Non-pigmented ciliary epithelial cell (primary cell): Measurements from ENCODE around the gene FYCO1.

Experiments used
- DNase-seq: peaks from one replicate; pipeline ENCODE4 v3.0.0-alpha.2; 2010; ENCODE audit warnings: low read depth

Gene FYCO1

DNA sequence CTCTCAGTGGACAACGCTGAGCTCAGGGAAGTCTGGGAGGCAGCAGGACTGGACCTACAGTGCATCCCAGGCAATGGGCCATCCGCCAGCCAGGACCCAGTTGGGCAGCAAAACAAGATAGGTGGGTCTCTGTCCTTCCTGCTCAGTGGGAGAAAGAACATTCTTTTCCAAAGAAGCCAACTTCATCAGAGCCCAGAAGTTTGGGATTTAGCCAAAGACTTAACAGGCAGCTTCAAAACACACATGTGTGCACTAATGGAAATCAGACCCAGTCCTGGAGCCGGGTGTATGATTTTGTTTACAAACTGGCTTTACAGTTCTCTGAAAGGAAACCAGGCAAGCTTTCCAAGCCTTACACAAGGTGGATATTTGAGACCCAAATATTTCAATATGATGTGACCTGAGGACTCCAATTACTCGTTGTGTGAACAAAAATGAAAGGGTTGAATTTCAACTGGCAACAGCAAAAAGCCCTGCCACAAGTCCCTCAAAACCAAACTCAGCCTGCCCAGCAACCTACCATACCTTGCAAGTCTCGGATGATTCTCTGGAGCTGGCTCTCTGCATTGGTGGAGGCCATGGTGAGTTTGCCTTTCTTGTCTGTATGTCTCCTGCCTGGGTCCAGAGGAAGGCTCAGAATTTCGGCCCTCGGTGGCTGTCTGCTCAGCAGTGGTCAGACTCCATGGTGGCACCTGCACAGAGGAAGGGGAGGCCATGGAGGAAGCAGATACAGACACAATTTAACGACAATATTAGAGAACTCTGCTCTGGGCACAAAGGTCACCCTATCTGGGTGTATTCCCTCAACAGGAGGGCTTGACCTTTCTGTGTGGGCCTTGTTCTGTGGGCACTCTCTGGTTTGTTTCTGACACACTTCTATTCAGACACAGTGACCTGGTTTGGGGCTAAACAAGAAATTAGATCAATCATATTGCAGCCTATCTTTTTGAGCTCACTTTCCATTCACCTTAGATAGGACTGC lies 11.0 kb downstream of the FYCO1 start:
- DNase-seq: no peak

DNA sequence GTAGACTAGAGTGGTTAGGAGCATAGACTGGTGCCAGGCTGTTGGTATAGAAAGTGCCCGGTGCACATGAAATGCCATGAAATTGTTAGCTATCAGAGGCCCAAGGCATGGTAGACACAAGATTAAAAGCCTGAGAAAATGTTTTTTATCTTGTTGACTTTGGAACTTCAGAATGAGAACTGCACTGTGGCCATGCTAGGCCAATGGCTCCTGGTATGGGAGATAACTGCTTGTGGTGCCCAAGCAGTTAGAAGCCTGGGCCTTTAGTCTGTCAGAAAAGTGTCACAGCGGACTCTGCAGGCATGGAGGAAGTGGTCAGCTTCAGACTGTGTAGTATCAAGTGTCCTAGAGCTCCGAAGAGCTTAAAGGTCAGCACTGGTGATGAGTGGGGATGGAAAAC lies 11.9 kb downstream of the FYCO1 start:
- no peak for DNase-seq

DNA sequence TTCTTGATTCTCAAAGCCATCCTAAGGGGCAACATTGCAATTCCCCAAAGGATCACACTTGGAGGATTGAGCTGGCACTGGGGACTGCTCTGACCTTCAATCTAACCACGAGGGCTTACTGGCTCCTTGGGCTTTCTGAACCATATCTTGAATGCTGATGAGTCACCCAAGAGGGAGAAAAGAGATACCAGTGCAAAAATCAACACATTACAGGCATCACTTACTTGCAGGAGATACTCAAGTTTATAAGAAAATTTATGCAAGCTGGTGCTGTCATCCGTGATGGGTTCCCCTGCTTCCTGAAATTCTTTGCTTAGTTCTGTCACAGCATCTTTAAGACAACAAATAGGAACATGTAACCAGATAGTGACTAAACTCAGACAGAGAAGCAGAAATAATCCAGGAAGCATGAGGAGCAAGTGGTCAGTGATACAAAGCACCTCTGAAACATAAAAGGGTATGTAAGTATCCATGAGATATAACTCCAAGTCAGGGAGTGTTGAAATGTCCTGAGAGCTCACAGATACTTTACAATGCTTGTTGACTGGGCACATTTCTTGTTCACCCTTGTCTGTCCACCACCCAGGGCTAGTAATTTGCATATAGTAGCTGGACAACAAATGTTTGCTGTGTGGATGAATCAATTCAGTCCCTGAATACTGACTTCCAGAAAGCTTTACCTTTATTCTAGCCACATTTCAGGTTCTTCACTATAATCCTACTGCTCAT lies 14.1 kb downstream of the FYCO1 start:
- peak; percentile 22 for DNase-seq

DNA sequence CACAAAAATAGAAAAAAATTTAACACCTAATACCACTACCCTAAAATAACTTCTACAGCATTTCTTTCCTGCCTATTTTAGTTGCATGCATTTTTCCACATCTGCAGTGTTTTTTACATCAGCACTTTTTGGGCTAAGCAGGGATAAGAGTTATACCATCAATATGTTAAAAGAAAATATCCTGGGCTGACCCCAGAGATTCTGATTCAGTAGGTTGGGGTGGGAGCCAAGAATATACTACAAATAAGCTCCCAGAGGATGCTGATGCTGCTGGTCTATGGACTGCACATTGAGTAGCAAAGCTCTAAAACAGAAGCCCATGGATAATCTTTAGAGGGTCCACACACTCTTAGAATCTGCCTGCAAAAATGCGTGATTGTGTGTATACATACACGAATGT lies 14.8 kb downstream of the FYCO1 start:
- no peak for DNase-seq

DNA sequence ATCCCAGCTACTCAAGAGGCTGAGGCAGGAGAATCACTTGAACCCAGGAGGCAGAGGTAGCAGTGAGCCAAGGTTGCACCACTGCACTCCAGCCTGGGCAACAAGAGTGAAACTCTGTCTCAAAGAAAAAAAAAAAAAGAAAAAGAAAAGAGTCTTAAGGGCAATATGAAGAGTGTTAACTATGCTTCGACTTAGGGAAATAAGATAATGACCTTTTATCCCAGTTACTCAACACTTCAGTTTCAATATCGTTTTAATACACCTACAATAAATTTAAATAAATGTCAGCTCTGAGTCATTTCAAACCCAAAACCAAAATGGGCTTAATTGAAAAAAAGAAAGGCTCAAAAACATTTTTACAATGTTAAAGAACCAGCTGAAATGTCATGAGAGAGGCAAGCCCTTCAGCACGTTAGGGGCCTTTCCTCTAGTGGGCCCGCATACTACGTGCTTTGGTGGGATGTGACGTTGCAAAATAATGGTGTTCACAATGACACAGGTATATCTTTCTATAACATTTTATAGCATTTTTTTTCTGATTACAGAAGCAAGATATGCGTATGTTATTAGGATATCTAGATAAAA lies 15.3 kb downstream of the FYCO1 start:
- DNase-seq: no peak

DNA sequence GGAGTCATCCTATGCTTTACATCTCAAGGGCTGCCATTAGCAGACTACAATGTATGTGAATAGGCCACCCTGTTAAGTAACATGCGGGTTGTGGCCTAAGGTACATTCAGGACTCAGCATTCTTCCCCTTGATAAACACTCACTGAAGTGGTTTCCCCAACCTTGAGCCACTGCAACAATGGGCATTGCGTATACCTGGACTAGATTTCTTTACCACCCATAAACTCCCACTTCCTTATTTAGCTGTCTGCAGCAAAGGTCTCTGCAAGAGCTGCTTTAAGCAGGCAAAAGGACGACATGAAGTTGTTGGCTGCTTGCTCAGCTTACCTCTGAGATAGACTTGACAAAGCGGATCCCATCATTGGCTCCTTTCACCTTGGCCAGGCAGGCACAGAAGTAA lies 16.2 kb downstream of the FYCO1 start:
- DNase-seq: no peak

DNA sequence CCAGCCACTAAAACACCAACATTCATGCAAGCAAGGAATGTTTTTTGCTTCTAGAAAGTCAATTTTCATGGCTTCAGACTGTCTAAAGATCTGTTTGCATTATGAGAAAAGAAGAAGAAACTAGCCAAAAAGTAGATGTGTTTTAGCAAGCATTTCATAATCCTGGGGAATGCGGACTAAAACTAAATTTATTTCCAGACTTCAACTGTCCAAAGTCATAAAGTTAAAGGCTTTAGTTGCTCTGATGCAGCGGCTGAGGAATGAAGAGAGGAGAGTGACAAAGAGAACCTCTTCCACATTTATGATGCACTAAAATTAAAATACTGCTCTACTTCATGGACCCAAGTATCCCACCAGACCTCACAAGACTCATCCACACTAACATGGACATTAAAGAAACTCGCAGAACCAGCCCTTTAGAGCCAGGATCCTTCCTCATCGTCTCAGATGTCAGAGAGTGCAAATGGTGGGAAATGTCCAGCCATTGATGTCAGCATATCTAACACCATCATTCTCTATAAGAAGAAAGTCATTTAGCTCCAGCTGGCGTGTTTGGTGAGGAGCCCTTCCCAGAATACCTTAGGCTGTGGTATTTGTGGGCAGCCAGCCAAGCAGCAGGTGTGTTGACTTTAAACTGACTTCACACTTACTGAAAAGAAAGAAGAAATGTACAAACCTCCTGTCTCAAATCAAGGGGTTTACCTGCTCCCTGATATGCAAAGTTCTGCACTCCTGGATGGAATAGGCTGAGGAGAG lies 17.4 kb downstream of the FYCO1 start:
- no peak for DNase-seq

DNA sequence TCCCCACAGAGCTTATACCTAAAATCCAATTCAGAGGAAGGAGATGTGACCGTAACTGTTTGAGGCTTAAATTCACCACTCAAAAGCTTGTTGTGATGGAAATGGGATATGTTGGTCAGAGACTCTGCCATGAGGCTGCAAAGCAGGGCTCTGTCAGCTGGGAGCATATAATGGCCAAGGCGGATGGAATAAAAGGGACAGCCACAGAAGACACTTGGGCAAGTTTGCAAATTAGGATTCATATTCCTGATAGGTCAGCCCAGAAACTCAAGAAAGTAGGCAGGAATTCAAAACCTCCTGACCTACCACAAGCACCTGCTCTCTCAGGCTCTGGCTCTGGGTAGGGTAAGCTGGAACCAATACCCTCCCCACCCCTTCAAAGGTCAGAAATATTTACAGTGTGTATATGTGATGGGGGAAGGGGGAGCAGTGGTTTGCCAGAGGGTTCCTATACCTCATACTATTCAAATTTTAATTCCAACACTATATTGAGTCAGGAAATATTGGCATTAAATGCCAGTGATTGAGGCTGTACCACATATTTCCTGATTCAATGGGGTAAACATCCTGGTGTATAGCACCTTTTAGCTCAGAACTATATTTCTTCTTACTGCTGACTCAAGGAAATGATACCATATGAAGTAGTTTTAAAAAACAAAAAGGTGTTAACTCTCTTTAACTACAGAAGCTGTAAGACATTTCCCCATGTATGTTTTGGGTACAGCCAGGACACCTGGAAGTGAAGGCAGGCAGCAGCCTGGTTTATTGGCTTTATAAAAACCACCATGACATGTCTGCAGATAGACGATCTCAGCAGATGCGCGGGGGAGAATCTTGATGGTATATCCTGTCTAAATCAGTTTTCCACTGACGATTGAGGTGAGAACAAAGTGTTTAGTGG lies 19.2 kb downstream of the FYCO1 start:
- no peak for DNase-seq

DNA sequence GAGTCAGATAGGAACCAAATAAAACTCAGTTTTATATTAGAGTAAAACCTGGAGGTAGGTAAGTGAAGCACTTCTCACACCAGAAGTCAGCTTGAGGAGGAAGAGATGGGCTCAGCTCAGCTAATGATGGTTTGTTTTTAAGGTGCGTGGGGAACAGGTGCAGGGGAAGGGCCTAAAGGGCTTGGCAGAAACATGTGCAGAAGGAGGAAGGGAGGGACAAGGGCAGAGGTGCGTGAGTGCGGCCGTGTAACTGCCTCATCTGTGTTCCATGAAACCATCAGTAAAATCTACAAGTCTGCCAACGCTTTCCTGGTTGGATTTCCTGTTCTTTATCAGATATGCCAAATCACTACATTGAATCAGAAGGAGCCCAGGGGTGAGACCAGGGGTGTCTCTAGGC lies 19.9 kb downstream of the FYCO1 start:
- DNase-seq: no peak

DNA sequence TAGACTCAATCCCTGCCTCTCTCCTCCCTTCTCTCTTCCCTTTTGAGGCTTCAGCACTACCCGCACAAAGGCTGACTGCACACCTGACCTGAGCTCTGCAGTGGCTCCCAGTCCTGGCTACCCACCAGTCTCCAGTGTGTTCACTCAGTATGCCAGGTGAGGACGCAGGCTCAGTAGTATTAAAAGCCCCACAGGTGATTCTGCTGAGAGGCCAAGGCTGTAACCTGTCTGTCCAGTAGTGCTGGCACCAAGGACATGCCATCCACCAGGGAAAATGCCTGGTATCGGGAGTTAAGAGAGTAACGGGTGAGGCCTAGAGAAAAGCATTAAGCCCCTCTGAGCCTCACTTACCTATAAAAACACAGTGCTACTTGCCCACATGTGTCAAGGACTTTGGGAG lies 20.9 kb downstream of the FYCO1 start:
- DNase-seq: no peak

DNA sequence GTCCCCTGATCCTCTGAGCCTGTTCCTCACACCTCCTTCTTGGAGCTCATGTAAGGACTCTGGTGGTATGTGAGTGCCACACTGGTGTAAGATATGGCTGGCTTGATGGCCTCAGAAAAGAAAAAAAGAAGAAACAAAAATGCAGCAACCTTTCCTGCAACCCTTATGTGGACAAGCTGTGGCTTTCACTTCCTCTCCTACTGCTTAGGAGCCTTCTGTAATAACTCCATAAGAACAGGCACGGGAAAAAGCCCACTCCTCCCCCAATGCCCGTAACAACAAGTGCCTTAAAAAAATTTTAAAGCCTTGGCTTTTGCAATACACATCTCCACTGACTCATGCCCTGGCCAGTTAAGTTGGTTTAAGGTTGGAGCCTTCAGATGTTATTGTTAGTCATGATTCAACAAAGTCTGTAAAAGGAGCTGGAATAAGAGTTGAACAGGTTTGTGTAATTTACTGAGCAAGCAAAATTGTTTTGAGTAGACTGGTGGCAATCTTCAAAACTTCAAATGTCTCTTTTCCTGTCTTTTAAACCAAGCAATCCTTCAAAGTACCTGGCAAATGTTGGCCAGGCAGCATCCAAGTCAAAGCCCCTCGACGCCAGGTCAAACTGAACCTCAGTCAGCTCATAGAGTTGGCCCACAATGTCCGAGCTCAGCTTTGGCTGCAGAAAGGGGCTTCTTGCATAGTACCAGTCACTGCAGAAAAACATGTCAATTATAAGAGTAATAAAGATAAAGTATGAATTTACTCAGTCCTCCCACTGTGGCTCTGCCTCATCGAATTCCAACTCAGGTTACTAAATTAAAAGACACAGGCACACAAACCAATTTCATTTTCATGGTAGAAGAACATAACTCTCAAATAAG lies 22.9 kb downstream of the FYCO1 start:
- peak; percentile 83 for DNase-seq

DNA sequence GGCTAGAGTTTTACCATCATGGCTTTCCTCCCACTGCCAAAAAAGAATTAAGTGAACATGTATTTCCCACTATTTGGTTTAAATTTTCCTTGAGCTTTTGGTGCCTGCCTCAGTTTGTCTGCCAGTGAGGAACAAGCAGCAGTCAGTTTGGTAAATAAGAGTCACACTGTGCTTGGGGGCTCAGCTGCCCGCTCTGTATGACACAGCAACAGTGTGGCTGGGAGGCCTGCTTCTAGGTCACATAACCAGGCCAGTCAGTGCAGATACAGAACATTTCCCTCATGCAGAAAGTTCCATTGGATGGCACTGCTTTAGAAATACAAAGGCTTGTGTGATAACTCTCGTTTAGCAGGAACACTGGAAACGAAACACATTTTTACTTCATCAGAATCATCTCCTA lies 25.7 kb downstream of the FYCO1 start:
- no peak for DNase-seq

DNA sequence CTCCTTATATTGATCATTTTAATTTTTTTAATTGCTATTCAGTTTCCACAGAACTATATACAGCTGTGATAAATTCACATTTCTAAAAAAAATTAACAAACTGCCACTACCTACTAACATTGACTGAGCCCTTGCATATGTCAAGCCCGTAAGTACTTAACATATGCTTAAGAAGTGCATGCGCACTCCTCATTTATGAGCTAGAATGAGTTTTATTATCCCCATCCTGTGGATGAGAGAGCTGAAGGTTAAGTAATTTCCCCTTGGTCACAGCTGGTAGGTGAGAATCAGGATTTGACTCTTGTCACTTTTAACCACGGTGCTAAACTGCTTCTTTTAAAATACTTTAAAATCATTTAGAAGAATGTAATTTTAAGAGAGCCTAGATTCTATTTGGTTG lies 26.5 kb downstream of the FYCO1 start:
- no peak for DNase-seq

DNA sequence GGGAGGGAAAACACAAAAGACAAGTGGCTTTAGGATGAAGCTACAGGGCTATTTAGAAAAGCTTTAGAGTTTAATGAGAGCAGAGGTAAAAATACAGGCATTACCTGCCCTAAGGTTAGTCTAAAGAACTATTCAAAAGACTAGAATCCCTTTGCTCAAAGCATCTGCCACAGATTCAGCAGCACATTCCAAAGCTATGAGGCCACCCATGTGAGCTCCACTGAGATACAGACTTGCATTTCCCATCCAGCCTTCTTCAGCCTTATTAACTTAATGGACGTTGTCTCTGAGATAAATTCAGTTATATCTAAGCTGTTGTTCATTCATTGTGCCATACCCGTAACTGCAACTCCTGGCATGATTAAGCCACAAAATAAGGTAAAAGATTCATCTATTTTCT lies 26.9 kb downstream of the FYCO1 start:
- DNase-seq: no peak

DNA sequence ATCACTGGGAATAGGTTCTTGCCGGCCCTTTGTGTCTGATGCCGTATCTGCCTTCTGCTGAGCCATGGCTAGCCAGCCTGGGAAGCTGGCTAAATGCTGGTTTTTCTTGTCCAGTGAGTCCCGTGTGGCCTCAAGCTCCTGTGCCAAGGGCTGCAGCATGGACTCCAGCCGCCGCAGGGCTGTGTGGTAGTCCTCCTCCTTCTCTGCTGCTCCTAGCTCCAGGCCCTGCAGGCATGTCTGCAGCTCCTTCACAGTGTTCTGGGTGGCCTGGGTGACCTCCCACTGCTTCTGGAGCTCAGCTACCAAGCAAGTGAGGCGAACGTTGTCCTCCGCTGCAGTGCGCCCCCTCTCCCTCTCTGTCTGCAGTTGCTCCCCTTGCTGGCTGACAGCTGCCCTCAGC lies 27.5 kb downstream of the FYCO1 start:
- DNase-seq: no peak

DNA sequence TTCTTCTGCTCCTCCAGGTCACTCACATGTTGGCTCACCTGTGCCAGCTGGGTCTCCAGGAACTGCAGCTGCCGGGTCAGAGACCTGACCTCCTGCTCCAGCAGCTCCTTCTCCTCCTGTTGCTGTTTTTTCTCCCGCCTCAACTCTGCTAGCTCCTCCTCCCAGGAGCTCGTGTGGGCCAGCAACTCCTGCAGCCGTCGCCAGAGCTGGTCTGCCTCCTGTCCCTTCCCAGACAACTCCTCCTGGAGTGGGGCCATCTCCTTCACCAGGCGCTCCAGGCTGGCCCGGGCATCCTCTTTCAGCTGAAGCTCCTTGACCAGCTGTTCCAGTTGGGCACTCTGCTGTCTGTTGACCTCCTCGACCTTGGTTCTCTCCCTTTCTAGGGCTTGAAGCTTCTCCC lies 27.9 kb downstream of the FYCO1 start:
- no peak for DNase-seq

DNA sequence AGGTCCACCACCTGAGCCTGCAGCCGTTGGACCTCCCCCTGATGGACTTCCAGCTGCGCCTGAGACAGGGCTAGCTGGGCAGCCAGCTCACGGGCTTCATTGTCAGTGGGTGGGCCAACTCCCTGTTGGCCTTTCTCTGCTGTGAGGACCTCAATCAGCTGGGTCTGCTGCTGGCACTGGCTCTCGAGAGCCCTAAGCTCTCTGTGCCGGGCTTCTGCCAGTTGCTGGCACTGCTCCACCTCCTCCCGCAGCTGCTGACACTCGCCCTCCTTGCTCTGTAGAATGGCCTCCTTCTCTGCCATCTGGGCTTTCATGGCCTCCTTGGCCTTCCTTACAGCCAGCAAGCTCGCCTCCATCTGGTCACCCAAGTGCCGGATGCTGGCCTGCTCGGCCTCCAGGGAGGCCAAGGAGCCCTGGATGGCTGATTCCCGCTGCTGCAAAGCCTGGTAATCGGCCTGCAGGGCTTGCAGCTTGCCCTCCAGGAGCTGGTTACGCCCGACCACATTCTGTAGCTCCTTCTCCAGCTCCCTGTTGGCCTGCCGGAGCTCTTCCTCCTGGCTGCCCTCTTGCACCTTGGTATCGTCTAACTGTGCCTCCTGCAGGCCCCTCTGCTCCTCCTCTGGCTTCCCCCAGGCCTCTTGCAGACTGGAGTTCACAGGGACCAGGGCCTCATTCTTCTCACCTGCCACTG lies 28.5 kb downstream of the FYCO1 start:
- no peak for DNase-seq

DNA sequence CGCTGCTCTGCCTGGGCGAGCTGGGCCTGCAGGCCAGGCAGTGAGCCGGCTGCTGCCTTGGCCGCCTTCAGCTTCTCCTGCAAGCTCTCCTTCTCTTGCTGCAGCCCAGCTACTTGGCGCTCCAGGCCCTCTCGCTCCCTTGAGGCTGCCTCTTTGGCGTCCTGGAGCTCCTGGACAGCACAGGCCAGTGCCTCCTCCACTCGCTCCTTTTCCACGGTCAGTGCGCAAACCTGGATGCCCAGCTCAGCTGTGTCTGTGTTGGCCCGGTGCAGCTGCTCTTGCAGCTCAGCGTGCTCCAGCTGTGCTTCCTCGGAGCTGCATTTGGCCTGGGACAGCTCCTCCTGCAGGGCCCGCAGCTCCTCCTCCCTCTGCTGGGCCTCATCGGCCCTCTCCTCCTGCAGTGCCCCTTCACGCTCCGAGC lies 29.2 kb downstream of the FYCO1 start:
- DNase-seq: no peak

DNA sequence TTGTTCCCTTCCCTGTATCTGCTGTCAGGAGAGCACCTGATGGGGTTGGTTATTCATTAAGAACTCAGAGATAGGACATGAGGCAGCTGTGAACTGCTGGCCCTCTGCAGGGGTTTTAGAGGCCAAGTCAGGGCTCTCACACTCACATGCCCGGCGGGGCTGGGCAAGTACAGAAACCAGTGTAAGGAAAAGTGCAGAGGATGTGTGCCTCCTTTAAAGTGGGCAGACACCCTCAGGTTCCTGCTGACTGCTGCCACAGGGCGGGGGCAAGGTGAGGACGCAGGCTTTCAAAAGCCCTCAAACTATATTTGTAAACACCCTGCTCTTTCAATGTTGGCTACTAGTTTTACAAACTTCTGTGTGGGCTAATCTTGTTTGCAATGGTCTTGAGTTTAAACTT lies 30.0 kb downstream of the FYCO1 start:
- no peak for DNase-seq

DNA sequence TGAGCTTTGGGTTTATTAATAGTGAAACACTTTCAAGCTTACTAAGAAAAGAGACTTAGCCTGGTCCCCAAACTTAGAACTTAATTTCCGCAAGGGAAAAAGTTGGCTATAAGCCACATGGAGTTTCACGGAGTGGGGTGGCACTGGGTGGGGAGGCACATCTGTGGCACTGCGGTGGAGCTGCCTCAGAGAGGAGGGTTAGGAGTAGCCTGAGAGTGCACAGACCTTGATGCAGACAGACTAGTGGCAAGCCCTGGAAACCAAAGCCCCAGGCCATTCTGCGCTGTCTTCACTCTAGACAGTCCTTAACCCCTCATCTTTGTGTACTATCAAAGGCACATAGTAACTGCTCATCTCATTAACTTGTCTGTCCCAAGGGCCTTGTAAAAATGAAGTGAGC lies 30.4 kb downstream of the FYCO1 start:
- no peak for DNase-seq
